Activated T-cell treated with anti-CD3 and anti-CD28 coated beads for 4 hours (primary cell): ENCODE results near the gene LYPD6B.

Experiments
- DNase-seq: peaks from one replicate; pipeline ENCODE4 v3.0.0-alpha.2; 2020

The LYPD6B gene

GRCh38 chr2:149038442-149039212 lies at the start of gene LYPD6B:
LYPD6B (plus strand) TSS chr2:149038699; CDS start chr2:149130949, 92,250 bp downstream.
- no peak for DNase-seq

GRCh38 chr2:148989882-148990493 lies 48.5 kb upstream of the LYPD6B start:
- peak; percentile 30 for DNase-seq

GRCh38 chr2:148990968-148991367 lies 47.5 kb upstream of the LYPD6B start:
- no peak for DNase-seq

- DNase-seq, result no peak
These were observed 46.1 kb upstream of the LYPD6B start for GRCh38 chr2:148992448-148992847.

- DNase-seq, result no peak
These were observed 45.1 kb upstream of the LYPD6B start for GRCh38 chr2:148993351-148993750.

- no peak for DNase-seq
These were observed 44.2 kb upstream of the LYPD6B start for GRCh38 chr2:148994341-148994740.

GRCh38 chr2:148996805-148997204 lies 41.7 kb upstream of the LYPD6B start:
- no peak for DNase-seq

- no peak for DNase-seq
These were observed 40.2 kb upstream of the LYPD6B start for GRCh38 chr2:148998165-148998830.

- no peak for DNase-seq
These were observed 39.7 kb upstream of the LYPD6B start for GRCh38 chr2:148998831-148999200.

GRCh38 chr2:148999451-148999921 lies 39.0 kb upstream of the LYPD6B start:
- no peak for DNase-seq

- DNase-seq, result no peak
These were observed 38.2 kb upstream of the LYPD6B start for GRCh38 chr2:149000158-149000938.

GRCh38 chr2:149001496-149001895 lies 37.0 kb upstream of the LYPD6B start:
- DNase-seq, result no peak

GRCh38 chr2:149002378-149002890 lies 36.1 kb upstream of the LYPD6B start:
- no peak for DNase-seq

- no peak for DNase-seq
These were observed 35.4 kb upstream of the LYPD6B start for GRCh38 chr2:149002891-149003740.

GRCh38 chr2:149004836-149005235 lies 33.7 kb upstream of the LYPD6B start:
- no peak for DNase-seq

- DNase-seq, result no peak
These were observed 32.9 kb upstream of the LYPD6B start for GRCh38 chr2:149005471-149006077.

GRCh38 chr2:149006883-149007543 lies 31.5 kb upstream of the LYPD6B start:
- no peak for DNase-seq

- DNase-seq, result no peak
These were observed 30.1 kb upstream of the LYPD6B start for GRCh38 chr2:149008381-149008780.

- DNase-seq, result no peak
These were observed 28.7 kb upstream of the LYPD6B start for GRCh38 chr2:149009576-149010461.

GRCh38 chr2:149012545-149012944 lies 26.0 kb upstream of the LYPD6B start:
- DNase-seq, result no peak
